Osteoblast (primary cell): ENCODE results near the gene ASF1A. TPM values are rescaled to one million over a fixed set of nuclear protein-coding genes. Genes with fewer than 3 reads are reported as not detected.
A peak's percentile ranks its signal among the peaks of the same experiment; 100 is the strongest.

Experiments
- DNase-seq: peaks from one replicate; pipeline ENCODE4 v3.0.0; 2011; ENCODE audit warnings: low spot score, mixed read lengths; ENCODE audit not compliant: insufficient read length; ENCODE audit errors: missing footprints
- H2AFZ ChIP-seq: 2 replicates; pipeline ENCODE4 v1.6.0; 2011; ENCODE audit warnings: mild to moderate bottlenecking, low read length
- H3K27ac ChIP-seq: 2 replicates; pipeline ENCODE4 v1.5.1; 2011; ENCODE audit warnings: mild to moderate bottlenecking, low read depth, low read length, moderate library complexity
- H3K27me3 ChIP-seq: 2 replicates; pipeline ENCODE4 v1.6.0; 2012; ENCODE audit warnings: mild to moderate bottlenecking, control low read depth, inconsistent platforms, low read length, moderate library complexity; ENCODE audit not compliant: insufficient read depth
- H3K36me3 ChIP-seq: 2 replicates; pipeline ENCODE4 v1.5.1; 2011; ENCODE audit warnings: mild to moderate bottlenecking, low read length, control low read depth, moderate library complexity; ENCODE audit not compliant: insufficient read depth
- H3K4me1 ChIP-seq: 2 replicates; pipeline ENCODE4 v1.5.1; 2011; ENCODE audit warnings: mild to moderate bottlenecking, low read length, control low read depth, moderate library complexity; ENCODE audit not compliant: insufficient read depth
- H3K4me2 ChIP-seq: 2 replicates; pipeline ENCODE4 v1.6.0; 2011; ENCODE audit warnings: mild to moderate bottlenecking, low read length; ENCODE audit not compliant: insufficient read depth
- H3K4me3 ChIP-seq: fragments of 200-600 bp; sonication (generic); 3 replicates; pipeline ENCODE4 v1.5.1; 2012; ENCODE audit warnings: mild to moderate bottlenecking, low read length, inconsistent platforms; ENCODE audit not compliant: insufficient read depth
- H3K79me2 ChIP-seq: 2 replicates; pipeline ENCODE4 v1.6.0; 2012; ENCODE audit warnings: mild to moderate bottlenecking, low read length, control low read depth, inconsistent platforms; ENCODE audit not compliant: insufficient read depth
- H3K9me3 ChIP-seq: 2 replicates; pipeline ENCODE4 v1.5.1; 2011; ENCODE audit warnings: low read depth, low read length, control low read depth
- H4K20me1 ChIP-seq: 2 replicates; pipeline ENCODE4 v1.6.0; 2012; ENCODE audit warnings: mild to moderate bottlenecking, low read length, control low read depth; ENCODE audit not compliant: insufficient read depth
- CTCF ChIP-seq: IDR thresholded peaks from 2 replicates; pipeline ENCODE4 v1.5.1; 2011; ENCODE audit warnings: mild to moderate bottlenecking, low read depth, low read length, moderate library complexity; ENCODE audit errors: extremely low read depth
- total RNA-seq: library from RNA; depleted of rRNA; stranded (reverse); fragments of >200 nt; gene quantifications from 2 replicates; pipeline ENCODE4 v1.2.3, GENCODE V29; 2012

ASF1A gene
- total RNA-seq, 1 donor: 15.2 TPM

DNA sequence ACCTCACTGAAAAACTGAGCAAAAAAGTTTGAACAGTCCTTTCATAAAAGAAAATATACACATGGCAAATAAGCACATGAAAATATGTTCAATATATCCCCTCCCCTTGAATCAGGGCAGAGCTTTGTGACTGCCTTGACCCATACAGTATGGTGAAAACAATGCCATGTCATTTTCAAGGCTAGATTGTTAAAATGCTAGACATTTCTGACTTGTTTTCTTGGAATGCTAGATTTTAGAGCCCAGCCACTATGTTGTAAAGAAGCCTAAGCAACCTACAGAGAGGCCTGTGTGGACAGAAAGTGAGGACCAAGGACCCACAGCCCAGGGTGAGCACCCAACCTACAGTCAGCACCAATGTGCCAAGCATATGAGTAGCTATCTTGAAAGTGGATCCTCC is 17.1 kb upstream of the ASF1A start:
- no peaks in the 10 kb centered on the region for H3K36me3 ChIP-seq
- H3K79me2 ChIP-seq: peaks cover 61% of the 10 kb centered on the region
- TF ChIP-seq CTCF: no peak
- peak overlapping the region; percentile 81 for H3K27ac ChIP-seq
- H3K4me1 ChIP-seq: peaks cover 34% of the 10 kb centered on the region
- peak; percentile 30 for DNase-seq
- H2AFZ ChIP-seq: peak overlapping the region; percentile 16
- peak overlapping the region; percentile 58 for H3K4me2 ChIP-seq
- no peaks in the 10 kb centered on the region for H3K9me3 ChIP-seq
- no peaks in the 10 kb centered on the region for H4K20me1 ChIP-seq
- peak overlapping the region; percentile 4 for H3K4me3 ChIP-seq
- no peaks in the 10 kb centered on the region for H3K27me3 ChIP-seq

DNA sequence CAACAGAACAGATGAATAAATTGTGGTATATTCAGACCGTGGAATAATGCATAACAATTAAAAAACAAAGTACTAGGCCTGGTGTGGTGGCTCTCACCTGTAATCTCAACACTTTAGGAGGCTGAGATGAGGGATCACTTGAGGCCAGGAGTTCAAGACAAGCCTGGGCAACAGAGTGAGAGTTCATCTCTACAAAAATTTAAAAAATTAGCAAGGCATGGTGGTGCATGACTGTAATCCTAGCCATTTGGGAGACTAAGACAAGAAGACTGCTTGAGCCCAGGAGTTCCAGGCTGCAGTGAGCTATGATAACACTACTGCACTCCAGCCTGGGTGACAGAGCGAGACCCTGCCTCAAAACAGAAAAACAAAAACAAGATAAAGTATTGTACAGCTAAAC is 16.1 kb upstream of the ASF1A start:
- Histone ChIP-seq H3K36me3 (no peaks in the 10 kb centered on the region), H3K4me3 (no peak overlapping the region), H3K27me3 (no peaks in the 10 kb centered on the region), H3K9me3 (no peaks in the 10 kb centered on the region), H2AFZ (no peak overlapping the region), H4K20me1 (no peaks in the 10 kb centered on the region), H3K79me2 (peaks cover 63% of the 10 kb centered on the region), H3K4me1 (peaks cover 29% of the 10 kb centered on the region), H3K27ac (peak overlapping the region; percentile 81), H3K4me2 (peak overlapping the region; percentile 58)
- TF ChIP-seq CTCF: no peak
- DNase-seq: no peak

GRCh38 chr6:118881440-118882313 is 12.3 kb upstream of the ASF1A start:
- H3K36me3 ChIP-seq: no peaks in the 10 kb centered on the region
- H3K4me2 ChIP-seq: no peak overlapping the region
- no peaks in the 10 kb centered on the region for H3K9me3 ChIP-seq
- H3K27me3 ChIP-seq: no peaks in the 10 kb centered on the region
- H4K20me1 ChIP-seq: no peaks in the 10 kb centered on the region
- no peak overlapping the region for H2AFZ ChIP-seq
- no peak overlapping the region for H3K4me3 ChIP-seq
- no peak for TF ChIP-seq CTCF
- DNase-seq: no peak
- no peak overlapping the region for H3K27ac ChIP-seq
- H3K79me2 ChIP-seq: peaks cover 63% of the 10 kb centered on the region
- peaks cover 16% of the 10 kb centered on the region for H3K4me1 ChIP-seq

DNA sequence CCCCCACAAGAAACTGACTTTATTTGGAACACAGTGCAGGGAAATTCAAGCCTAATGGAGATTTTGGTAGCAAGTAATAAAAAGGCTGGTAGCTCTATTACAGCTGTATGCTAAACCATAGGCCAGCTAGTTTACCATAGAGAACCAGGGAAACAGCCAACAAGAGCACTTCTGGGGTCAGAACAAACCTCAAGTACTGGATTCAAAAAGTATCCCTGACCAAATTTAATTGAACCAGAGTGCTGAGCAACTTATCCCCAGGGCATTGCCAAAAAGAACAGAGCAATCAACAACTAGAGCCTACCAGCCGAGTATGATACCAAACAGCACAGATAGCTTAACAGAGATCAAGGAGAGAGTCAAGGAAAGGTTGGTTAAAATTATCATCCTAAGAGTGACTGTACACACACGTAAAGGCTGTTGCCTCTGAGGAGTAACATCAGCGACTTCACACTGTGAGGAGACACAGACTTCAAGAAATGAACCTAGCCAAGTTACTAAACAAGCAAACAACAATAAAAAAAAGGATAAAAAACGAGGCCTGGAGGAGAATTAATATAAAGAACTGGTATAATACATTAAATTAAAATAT is 11.5 kb upstream of the ASF1A start:
- Histone ChIP-seq H3K9me3 (no peaks in the 10 kb centered on the region), H2AFZ (no peak overlapping the region), H3K79me2 (peaks cover 68% of the 10 kb centered on the region), H3K4me1 (peaks cover 8% of the 10 kb centered on the region), H3K4me3 (no peak overlapping the region), H3K4me2 (no peak overlapping the region), H3K36me3 (no peaks in the 10 kb centered on the region), H3K27me3 (no peaks in the 10 kb centered on the region), H4K20me1 (no peaks in the 10 kb centered on the region), H3K27ac (no peak overlapping the region)
- no peak for TF ChIP-seq CTCF
- DNase-seq: no peak
